PC-3 (cell line): ENCODE results near the gene PTPRN2. TPM values are rescaled to one million over a fixed set of nuclear protein-coding genes. Genes with fewer than 3 reads are reported as not detected.

Source experiments
- ATAC-seq: fragments of 200-7000 bp; cut with Tn5 transposase; 2 replicates; pipeline ENCODE4 v1.9.1; 2020; ENCODE audit warnings: mild to moderate bottlenecking, moderate library complexity
- BruUV-seq: library from RNA; stranded (reverse); fragments of 400-500 nt; replicated peaks from 2 replicates; lab custom pipeline; 2021; lab: Mats Ljungman, UMichigan
- CTCF ChIA-PET: fragments of 300-600 bp; sonication (Branson Sonifier 250); formaldehyde crosslinking; loops from one replicate; lab custom pipeline; 2022; ENCODE audit warnings: antibody characterized with exemption; lab: Charles Lee
- POLR2A ChIA-PET: fragments of 300-600 bp; sonication (Branson Sonifier 250); formaldehyde crosslinking; loops from one replicate; lab custom pipeline; 2022; ENCODE audit warnings: antibody characterized with exemption; ENCODE audit not compliant: unreplicated experiment; lab: Charles Lee
- DNase-seq: peaks from one replicate; pipeline ENCODE4 v3.0.0-alpha.2; 2015
- H2AFZ ChIP-seq: fragments of 300-600 bp; sonication (generic); 2 replicates; pipeline ENCODE4 v1.6.0; 2016; ENCODE audit warnings: antibody characterized with exemption, low read length
- H3F3A ChIP-seq: fragments of 300-600 bp; sonication (generic); one replicate; pipeline ENCODE4 v1.6.0; 2017; ENCODE audit warnings: antibody characterized with exemption, low read length, control low read depth, mild to moderate bottlenecking; ENCODE audit not compliant: unreplicated experiment
- H3K27ac ChIP-seq: fragments of 300-600 bp; sonication (generic); 2 replicates; pipeline ENCODE4 v1.5.1; 2016; ENCODE audit warnings: mild to moderate bottlenecking, low read length
- H3K27me3 ChIP-seq: fragments of 300-600 bp; sonication (generic); 2 replicates; pipeline ENCODE4 v1.6.1; 2016; ENCODE audit warnings: low read length, mixed read lengths
- H3K36me3 ChIP-seq: fragments of 300-600 bp; sonication (generic); 2 replicates; pipeline ENCODE4 v1.6.1; 2016; ENCODE audit warnings: low read depth, mixed run types, low read length, mixed read lengths
- H3K4me1 ChIP-seq: fragments of 300-600 bp; sonication (generic); 2 replicates; pipeline ENCODE4 v1.5.1; 2016; ENCODE audit warnings: low read length; ENCODE audit not compliant: insufficient read depth
- H3K4me2 ChIP-seq: fragments of 300-600 bp; sonication (generic); 2 replicates; pipeline ENCODE4 v1.6.0; 2016; ENCODE audit warnings: low read length
- H3K4me3 ChIP-seq: fragments of 300-600 bp; sonication (generic); 2 replicates; pipeline ENCODE4 v1.5.1; 2016; ENCODE audit warnings: mild to moderate bottlenecking, low read length, mixed read lengths
- H3K79me2 ChIP-seq: fragments of 300-600 bp; sonication (generic); 2 replicates; pipeline ENCODE4 v1.6.1; 2017; ENCODE audit warnings: low read length, mixed read lengths
- H3K9ac ChIP-seq: fragments of 300-600 bp; sonication (generic); 2 replicates; pipeline ENCODE4 v1.6.0; 2016; ENCODE audit warnings: mild to moderate bottlenecking, low read length
- H3K9me2 ChIP-seq: fragments of 300-600 bp; sonication (generic); replicated peaks from 2 replicates; pipeline ENCODE4 v1.6.1; 2016; ENCODE audit warnings: mixed run types, low read length, mixed read lengths
- H3K9me3 ChIP-seq: fragments of 300-600 bp; sonication (generic); 2 replicates; pipeline ENCODE4 v1.6.1; 2016; ENCODE audit warnings: low read length, mixed read lengths
- H4K20me1 ChIP-seq: fragments of 300-600 bp; sonication (generic); 2 replicates; pipeline ENCODE4 v1.6.1; 2016; ENCODE audit warnings: low read length, mixed read lengths
- EZH2 ChIP-seq: fragments of 300-600 bp; sonication (generic); IDR thresholded peaks from one replicate; pipeline ENCODE4 v1.6.1; 2017; ENCODE audit warnings: antibody characterized with exemption, mild to moderate bottlenecking, low read length; ENCODE audit not compliant: unreplicated experiment
- EZH2phosphoT487 ChIP-seq: fragments of 300-600 bp; sonication (generic); IDR thresholded peaks from 2 replicates; pipeline ENCODE4 v1.6.1; 2018; ENCODE audit warnings: mild to moderate bottlenecking, antibody characterized with exemption, low read length, borderline replicate concordance
- intact Hi-C: fragments of 100-400 bp; cut with micrococcal nuclease; formaldehyde crosslinking; loops from 2 replicates; pipeline ENCODE4 v1.9.0; 2023
- total RNA-seq: library from RNA; depleted of rRNA; stranded (reverse); fragments of >200 nt; gene quantifications from 2 replicates; pipeline ENCODE4 v1.2.3, GENCODE V29; 2014
- TF ChIP-seq, protein P1 (sequence below): fragments of 300-600 bp; sonication (generic); conservative IDR thresholded peaks from 2 replicates; pipeline ENCODE4 v1.5.1; 2017; ENCODE audit warnings: antibody characterized with exemption, low read depth, mild to moderate bottlenecking, low read length

The PTPRN2 gene
- total RNA-seq, 1 experiment from 2014 or later: 3.2 TPM

DNA sequence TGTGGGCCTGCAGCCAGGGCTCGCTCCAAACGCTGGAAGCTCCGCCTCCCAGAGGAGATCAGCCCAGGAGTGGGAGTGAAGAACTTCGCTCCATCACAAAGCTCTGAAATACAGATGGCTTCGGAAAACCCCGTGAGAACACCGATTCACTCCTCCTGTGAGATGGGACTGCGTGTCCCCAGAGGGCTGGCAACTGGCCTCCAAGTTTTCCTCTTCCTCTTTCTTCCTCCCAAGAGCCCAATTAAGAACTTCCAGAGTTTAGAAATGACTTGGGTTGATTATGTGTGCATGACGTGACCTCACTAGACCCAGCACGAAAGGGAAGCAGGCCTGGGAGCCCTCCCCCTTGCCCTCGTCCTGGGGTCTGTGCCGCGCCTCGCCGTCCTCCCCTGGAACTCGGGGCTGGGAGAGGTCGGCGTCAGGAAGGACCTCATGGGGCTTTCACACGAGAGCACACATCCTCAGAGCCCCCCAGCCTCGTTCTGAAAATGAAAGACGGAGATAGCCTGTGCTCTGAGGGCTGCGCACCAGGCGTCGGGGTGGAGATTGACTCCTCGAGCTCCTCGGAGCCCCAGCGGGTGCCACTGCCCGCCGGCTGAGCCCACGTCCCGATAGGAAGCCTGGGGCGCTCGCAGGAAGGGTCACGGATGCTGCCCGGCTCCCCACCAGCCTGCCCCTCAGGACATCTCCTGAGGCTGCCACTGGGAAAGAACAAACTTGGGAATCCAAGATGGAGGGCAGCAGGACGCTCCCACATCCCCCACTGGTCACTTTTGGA, 37.8 kb downstream of the PTPRN2 start:
- CTCF ChIA-PET: no interaction called here
- no peak for DNase-seq
- TF ChIP-seq EZH2phosphoT487 (no peak), EZH2 (no peak)
- TF ChIP-seq, protein P1, sequence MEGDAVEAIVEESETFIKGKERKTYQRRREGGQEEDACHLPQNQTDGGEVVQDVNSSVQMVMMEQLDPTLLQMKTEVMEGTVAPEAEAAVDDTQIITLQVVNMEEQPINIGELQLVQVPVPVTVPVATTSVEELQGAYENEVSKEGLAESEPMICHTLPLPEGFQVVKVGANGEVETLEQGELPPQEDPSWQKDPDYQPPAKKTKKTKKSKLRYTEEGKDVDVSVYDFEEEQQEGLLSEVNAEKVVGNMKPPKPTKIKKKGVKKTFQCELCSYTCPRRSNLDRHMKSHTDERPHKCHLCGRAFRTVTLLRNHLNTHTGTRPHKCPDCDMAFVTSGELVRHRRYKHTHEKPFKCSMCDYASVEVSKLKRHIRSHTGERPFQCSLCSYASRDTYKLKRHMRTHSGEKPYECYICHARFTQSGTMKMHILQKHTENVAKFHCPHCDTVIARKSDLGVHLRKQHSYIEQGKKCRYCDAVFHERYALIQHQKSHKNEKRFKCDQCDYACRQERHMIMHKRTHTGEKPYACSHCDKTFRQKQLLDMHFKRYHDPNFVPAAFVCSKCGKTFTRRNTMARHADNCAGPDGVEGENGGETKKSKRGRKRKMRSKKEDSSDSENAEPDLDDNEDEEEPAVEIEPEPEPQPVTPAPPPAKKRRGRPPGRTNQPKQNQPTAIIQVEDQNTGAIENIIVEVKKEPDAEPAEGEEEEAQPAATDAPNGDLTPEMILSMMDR: no peak
- Histone ChIP-seq H3K4me2 (no peak overlapping the region), H3K4me3 (no peak overlapping the region), H3F3A (no peaks in the 10 kb centered on the region), H3K4me1 (no peaks in the 10 kb centered on the region), H3K27ac (no peak overlapping the region), H3K79me2 (no peaks in the 10 kb centered on the region), H3K27me3 (peaks cover 8% of the 10 kb centered on the region; the same call in 1 of the 2 replicates), H3K36me3 (no peaks in the 10 kb centered on the region), H3K9me3 (no peaks in the 10 kb centered on the region), H3K9me2 (no peaks in the 10 kb centered on the region), H2AFZ (no peak overlapping the region), H3K9ac (no peak overlapping the region), H4K20me1 (no peaks in the 10 kb centered on the region)
- intact Hi-C loops: no loop called here
- POLR2A ChIA-PET: interaction anchor here (0.7 kb wide), 1 partner anchor 117 kb away, joined by 4 read pairs; no protein-coding TSS in a partner anchor
- no peak for ATAC-seq
- no TSS peak for BruUV-seq

DNA sequence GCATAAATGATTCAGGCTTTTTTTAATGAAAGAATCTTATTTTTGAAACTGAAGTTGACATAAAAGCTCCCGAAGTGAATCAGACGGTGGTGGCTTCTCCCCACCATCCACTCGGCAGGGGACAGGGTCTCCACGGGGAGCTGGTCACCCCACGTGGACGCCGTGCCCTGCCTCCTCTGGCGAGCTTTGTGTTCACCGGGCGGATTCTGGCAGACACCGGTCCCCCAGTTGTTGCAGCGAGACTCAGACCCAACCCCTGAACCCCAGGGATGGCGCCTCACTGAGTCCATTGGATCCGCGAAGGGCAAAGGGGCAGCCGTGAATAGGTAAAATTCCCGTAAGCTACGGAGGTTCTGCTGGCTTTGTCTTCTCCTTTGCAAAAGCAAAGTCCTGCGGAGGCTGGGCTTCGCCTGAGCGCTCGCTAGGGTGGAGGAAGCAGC, 38.4 kb downstream of the PTPRN2 start:
- no peak overlapping the region for H3K9ac ChIP-seq
- no TSS peak for BruUV-seq
- no peaks in the 10 kb centered on the region for H3K36me3 ChIP-seq
- intact Hi-C loops: no loop called here
- no peak overlapping the region for H2AFZ ChIP-seq
- H3K27me3 ChIP-seq: peaks cover 8% of the 10 kb centered on the region; the same call in 1 of the 2 replicates
- DNase-seq (no peak), ATAC-seq (no peak)
- CTCF ChIA-PET: no interaction called here
- H3K9me3 ChIP-seq: no peaks in the 10 kb centered on the region
- H3K4me3 ChIP-seq: no peak overlapping the region
- no peaks in the 10 kb centered on the region for H3K4me1 ChIP-seq
- POLR2A ChIA-PET: interaction anchor here (0.7 kb wide), 1 partner anchor 116 kb away, joined by 4 read pairs; no protein-coding TSS in a partner anchor
- H4K20me1 ChIP-seq: no peaks in the 10 kb centered on the region
- H3F3A ChIP-seq: no peaks in the 10 kb centered on the region
- no peaks in the 10 kb centered on the region for H3K79me2 ChIP-seq
- TF ChIP-seq EZH2phosphoT487 (no peak), EZH2 (no peak)
- TF ChIP-seq, protein P1: no peak
- no peaks in the 10 kb centered on the region for H3K9me2 ChIP-seq
- no peak overlapping the region for H3K4me2 ChIP-seq
- H3K27ac ChIP-seq: no peak overlapping the region

DNA sequence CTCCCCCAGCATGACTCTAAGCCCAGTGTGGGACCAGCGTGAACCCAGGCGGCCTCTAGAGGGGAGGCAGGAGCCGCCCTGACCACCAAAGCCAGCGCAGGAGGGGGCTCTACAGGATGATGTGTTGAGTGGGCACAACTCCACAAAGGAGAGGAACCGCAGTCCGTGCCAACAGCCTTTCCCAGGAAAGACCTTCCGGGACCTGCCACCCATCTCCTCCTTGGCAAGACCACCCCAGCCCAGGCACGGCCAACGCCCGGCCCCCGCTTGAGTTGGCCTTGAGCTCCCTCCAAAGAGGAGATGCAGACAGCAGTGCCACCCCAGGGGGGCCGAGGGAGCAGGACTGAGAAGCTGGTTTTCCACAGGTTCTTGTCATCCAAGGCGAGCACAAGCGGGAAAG, 38.9 kb downstream of the PTPRN2 start:
- H4K20me1 ChIP-seq: no peaks in the 10 kb centered on the region
- no TSS peak for BruUV-seq
- intact Hi-C loops: no loop called here
- H2AFZ ChIP-seq: no peak overlapping the region
- no peak overlapping the region for H3K4me2 ChIP-seq
- POLR2A ChIA-PET: no interaction called here
- no peaks in the 10 kb centered on the region for H3K9me3 ChIP-seq
- no peaks in the 10 kb centered on the region for H3K36me3 ChIP-seq
- peaks cover 12% of the 10 kb centered on the region for H3K27me3 ChIP-seq
- H3K9me2 ChIP-seq: no peaks in the 10 kb centered on the region
- no peak overlapping the region for H3K4me3 ChIP-seq
- H3K27ac ChIP-seq: no peak overlapping the region
- TF ChIP-seq EZH2 (no peak), EZH2phosphoT487 (no peak)
- TF ChIP-seq, protein P1: no peak
- no peaks in the 10 kb centered on the region for H3K79me2 ChIP-seq
- no peak for DNase-seq
- H3F3A ChIP-seq: no peaks in the 10 kb centered on the region
- CTCF ChIA-PET: no interaction called here
- ATAC-seq: no peak
- H3K9ac ChIP-seq: no peak overlapping the region
- H3K4me1 ChIP-seq: no peaks in the 10 kb centered on the region
